ENCODE results near the gene ULK1. TPM values are rescaled to one million over a fixed set of nuclear protein-coding genes. Genes with fewer than 3 reads are reported as not detected.
A peak's percentile ranks its signal among the peaks of the same experiment; 100 is the strongest.

Gene ULK1
- total RNA-seq: 59.2 and 69.3 TPM in 2 replicates
- long read RNA-seq, partial matches to known transcripts: 2 of 10 reads
- long read RNA-seq, other reads (novel, unspliced or antisense): 8 of 10 reads

GRCh38 chr12:131894313-131894860 is at the start of gene ULK1:
ULK1 (plus strand) TSS chr12:131894622; CDS start chr12:131895002, 380 bp downstream.
- peaks cover 3% of the 10 kb centered on the region for H3K27me3 Mint-ChIP-seq (ENCODE audit: low read depth)
- peak within 1 kb of the TSS; percentile 82 for H3K4me3 Mint-ChIP-seq

GRCh38 chr12:131844656-131845055 is 49.8 kb upstream of the ULK1 start:
- Mint-ChIP-seq H3K9me3 (no peaks in the 10 kb centered on the region), H3K27me3 (ENCODE audit: low read depth) (no peaks in the 10 kb centered on the region), H3K4me3 (no peak overlapping the region), H3K4me1 (no peaks in the 10 kb centered on the region), H3K27ac (ENCODE audit: unreplicated experiment) (no peak overlapping the region), H3K36me3 (ENCODE audit: low read depth) (no peaks in the 10 kb centered on the region)
- TF ChIP-seq CTCF (conservative IDR thresholded peaks at IDR 0.05): no peak
- DNase-seq (ENCODE audit: low read depth, low spot score): no peak

More at GRCh38 chr12:131894313-131894860, at the start of gene ULK1:
- Mint-ChIP-seq H3K36me3 (ENCODE audit: low read depth) (no peaks in the 10 kb centered on the region), H3K9me3 (no peaks in the 10 kb centered on the region), H3K27ac (ENCODE audit: unreplicated experiment) (peak within 1 kb of the TSS; percentile 75), H3K4me1 (peaks cover 10% of the 10 kb centered on the region)
- peak; percentile 92 for DNase-seq (ENCODE audit: low read depth, low spot score)
- no peak for TF ChIP-seq CTCF (conservative IDR thresholded peaks at IDR 0.05)

GRCh38 chr12:131845121-131845520 is 49.3 kb upstream of the ULK1 start:
- H3K27ac Mint-ChIP-seq (ENCODE audit: unreplicated experiment): no peak overlapping the region
- no peaks in the 10 kb centered on the region for H3K9me3 Mint-ChIP-seq
- TF ChIP-seq CTCF (conservative IDR thresholded peaks at IDR 0.05): no peak
- H3K4me3 Mint-ChIP-seq: no peak overlapping the region
- H3K36me3 Mint-ChIP-seq (ENCODE audit: low read depth): no peaks in the 10 kb centered on the region
- H3K27me3 Mint-ChIP-seq (ENCODE audit: low read depth): no peaks in the 10 kb centered on the region
- no peak for DNase-seq (ENCODE audit: low read depth, low spot score)
- H3K4me1 Mint-ChIP-seq: no peaks in the 10 kb centered on the region

GRCh38 chr12:131847456-131847855 is 47.0 kb upstream of the ULK1 start:
- no peak overlapping the region for H3K27ac Mint-ChIP-seq (ENCODE audit: unreplicated experiment)
- no peaks in the 10 kb centered on the region for H3K9me3 Mint-ChIP-seq
- DNase-seq (ENCODE audit: low read depth, low spot score): no peak
- no peaks in the 10 kb centered on the region for H3K4me1 Mint-ChIP-seq
- no peak for TF ChIP-seq CTCF (conservative IDR thresholded peaks at IDR 0.05)
- no peaks in the 10 kb centered on the region for H3K36me3 Mint-ChIP-seq (ENCODE audit: low read depth)
- H3K4me3 Mint-ChIP-seq: no peak overlapping the region
- no peaks in the 10 kb centered on the region for H3K27me3 Mint-ChIP-seq (ENCODE audit: low read depth)

- Mint-ChIP-seq H3K4me1 (no peaks in the 10 kb centered on the region), H3K27ac (ENCODE audit: unreplicated experiment) (no peak overlapping the region), H3K36me3 (ENCODE audit: low read depth) (no peaks in the 10 kb centered on the region), H3K27me3 (ENCODE audit: low read depth) (no peaks in the 10 kb centered on the region), H3K4me3 (no peak overlapping the region), H3K9me3 (no peaks in the 10 kb centered on the region)
- no peak for TF ChIP-seq CTCF (conservative IDR thresholded peaks at IDR 0.05)
- no peak for DNase-seq (ENCODE audit: low read depth, low spot score)
Measured at GRCh38 chr12:131848753-131849152, 45.7 kb upstream of the ULK1 start.
